ENCODE data around the gene ZNF182. TPM values are rescaled to one million over a fixed set of nuclear protein-coding genes. Genes with fewer than 3 reads are reported as not detected.
"Not testable (repeated sequence)": the region's sequence is repeated elsewhere in the genome, so short reads cannot be mapped to it uniquely, and the experiment has no call there.

Gene ZNF182
- 10 to 100 TPM; 10.2 to 12.5 (median 11.8) TPM for polyA plus RNA-seq (ENCODE audit: insufficient read length in 3 of 3)
- long read RNA-seq, donor 1: 0 reads
- long read RNA-seq, donor 2: 0 reads
- long read RNA-seq, donor 3, partial matches to known transcripts: 0 of 1 reads
- long read RNA-seq, donor 3, other reads (novel, unspliced or antisense): 0 of 1 reads
- long read RNA-seq, donor 4: 0 reads
- long read RNA-seq, donor 5: 0 reads
- long read RNA-seq, donor 6, partial matches to known transcripts: 0 of 1 reads
- long read RNA-seq, donor 6, other reads (novel, unspliced or antisense): 0 of 1 reads
- long read RNA-seq, donor 7: 0 reads
- long read RNA-seq, donor 8, partial matches to known transcripts: 0 of 2 reads
- long read RNA-seq, donor 8, other reads (novel, unspliced or antisense): 0 of 2 reads
- long read RNA-seq, donor 9, partial matches to known transcripts: 0 of 1 reads
- long read RNA-seq, donor 9, other reads (novel, unspliced or antisense): 0 of 1 reads
- long read RNA-seq, donor 10: 0 reads
- long read RNA-seq, donor 11: 0 reads
- long read RNA-seq, donor 12: 0 reads
- long read RNA-seq, donor 13, partial matches to known transcripts: 0 of 1 reads
- long read RNA-seq, donor 13, other reads (novel, unspliced or antisense): 0 of 1 reads
- long read RNA-seq, donor 14: 0 reads
- long read RNA-seq, donor 15: 0 reads
- long read RNA-seq, donor 16, partial matches to known transcripts: 0 of 2 reads
- long read RNA-seq, donor 16, other reads (novel, unspliced or antisense): 0 of 2 reads

GRCh38 chrX:48003758-48004457 lies at the start of gene ZNF182:
Gene ZNF182, minus strand, starts transcription at chrX:48003989. Its CDS starts 1,380 bp downstream, at chrX:48002609.
- DNase-seq (ENCODE audit: extremely low read depth in 1 of 11, low read depth in 9 of 11, low spot score in 4 of 11): peak; percentile 71 to 89 (median 83)

- no peak for DNase-seq (ENCODE audit: extremely low read depth in 1 of 11, low read depth in 9 of 11, low spot score in 4 of 11)
Observed at GRCh38 chrX:48046846-48047245, 43.1 kb upstream of the ZNF182 start.

- no peak for DNase-seq (ENCODE audit: extremely low read depth in 1 of 11, low read depth in 9 of 11, low spot score in 4 of 11)
Observed at GRCh38 chrX:48045410-48046311, 41.9 kb upstream of the ZNF182 start.

GRCh38 chrX:48043056-48043455 lies 39.3 kb upstream of the ZNF182 start:
- no peak for DNase-seq (ENCODE audit: extremely low read depth in 1 of 11, low read depth in 9 of 11, low spot score in 4 of 11)

GRCh38 chrX:48035891-48036290 lies 32.1 kb upstream of the ZNF182 start:
- no peak for DNase-seq (ENCODE audit: extremely low read depth in 1 of 11, low read depth in 9 of 11, low spot score in 4 of 11)

- not testable (repeated sequence) for DNase-seq (ENCODE audit: extremely low read depth in 1 of 11, low read depth in 9 of 11, low spot score in 4 of 11)
Observed at GRCh38 chrX:48030641-48031173, 26.9 kb upstream of the ZNF182 start.

GRCh38 chrX:48030237-48030636 lies 26.4 kb upstream of the ZNF182 start:
- no peak for DNase-seq (ENCODE audit: extremely low read depth in 1 of 11, low read depth in 9 of 11, low spot score in 4 of 11)

GRCh38 chrX:48028091-48028490 lies 24.3 kb upstream of the ZNF182 start:
- DNase-seq (ENCODE audit: extremely low read depth in 1 of 11, low read depth in 9 of 11, low spot score in 4 of 11): no peak

GRCh38 chrX:48027545-48027944 lies 23.8 kb upstream of the ZNF182 start:
- not testable (repeated sequence) for DNase-seq (ENCODE audit: extremely low read depth in 1 of 11, low read depth in 9 of 11, low spot score in 4 of 11)

GRCh38 chrX:48025561-48025960 lies 21.8 kb upstream of the ZNF182 start:
- peak in 8 of 11 donors; percentile 29 to 59 (median 46) for DNase-seq (ENCODE audit: extremely low read depth in 1 of 11, low read depth in 9 of 11, low spot score in 4 of 11)

GRCh38 chrX:48022738-48023137 lies 18.9 kb upstream of the ZNF182 start:
- DNase-seq (ENCODE audit: extremely low read depth in 1 of 11, low read depth in 9 of 11, low spot score in 4 of 11): no peak

- DNase-seq (ENCODE audit: extremely low read depth in 1 of 11, low read depth in 9 of 11, low spot score in 4 of 11): no peak
Observed at GRCh38 chrX:48022100-48022499, 18.3 kb upstream of the ZNF182 start.

- peak; percentile 70 to 90 (median 80) for DNase-seq (ENCODE audit: extremely low read depth in 1 of 11, low read depth in 9 of 11, low spot score in 4 of 11)
Observed at GRCh38 chrX:48021026-48021900, 17.5 kb upstream of the ZNF182 start.

- not testable (repeated sequence) for DNase-seq (ENCODE audit: extremely low read depth in 1 of 11, low read depth in 9 of 11, low spot score in 4 of 11)
Observed at GRCh38 chrX:48020472-48020871, 16.7 kb upstream of the ZNF182 start.

- DNase-seq (ENCODE audit: extremely low read depth in 1 of 11, low read depth in 9 of 11, low spot score in 4 of 11): not testable (repeated sequence)
Observed at GRCh38 chrX:48019892-48020291, 16.1 kb upstream of the ZNF182 start.

- not testable (repeated sequence) for DNase-seq (ENCODE audit: extremely low read depth in 1 of 11, low read depth in 9 of 11, low spot score in 4 of 11)
Observed at GRCh38 chrX:48016583-48017310, 13.0 kb upstream of the ZNF182 start.
